HPDE6-E6E7 (cell line): ENCODE results near the gene KASH5.
"Not testable (repeated sequence)": the region's sequence is repeated elsewhere in the genome, so short reads cannot be mapped to it uniquely, and the experiment has no call there.

Experiments used
- DNase-seq: peaks from one replicate; pipeline ENCODE4 v3.0.0; 2011; ENCODE audit warnings: missing footprints; ENCODE audit errors: extremely low spot score

KASH5 gene

DNA sequence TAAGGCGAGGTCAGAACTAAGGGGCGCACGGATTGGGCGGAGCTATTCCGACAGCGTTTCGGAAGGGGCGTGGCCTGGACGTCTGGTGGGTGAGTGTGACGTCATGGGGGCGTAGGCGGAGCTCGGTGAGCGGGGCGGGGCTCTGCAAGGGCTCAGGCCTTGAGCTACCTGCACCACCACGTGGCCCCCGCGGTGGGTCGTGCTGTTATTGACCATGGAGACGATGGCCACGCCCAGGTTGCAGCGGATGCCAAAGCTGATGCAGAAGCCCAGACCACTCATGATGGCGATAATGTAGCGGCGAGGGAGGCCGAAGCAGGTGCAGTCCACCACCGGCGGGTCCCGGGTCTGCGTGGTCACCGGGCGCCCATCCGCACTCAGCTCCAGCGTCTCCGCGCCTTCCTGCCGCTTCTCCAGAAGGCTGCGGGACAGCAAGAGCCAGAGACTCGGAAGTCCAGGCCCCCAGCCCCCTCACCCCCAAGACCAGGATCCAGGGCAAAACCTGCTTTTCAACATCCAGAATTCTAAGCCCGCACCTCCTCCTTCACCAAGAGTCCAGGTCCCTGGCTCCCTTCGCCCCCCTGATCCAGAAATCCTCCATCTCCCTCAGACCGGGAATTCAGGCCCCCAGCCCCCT is 48.5 kb downstream of the KASH5 start:
- DNase-seq: no peak

DNA sequence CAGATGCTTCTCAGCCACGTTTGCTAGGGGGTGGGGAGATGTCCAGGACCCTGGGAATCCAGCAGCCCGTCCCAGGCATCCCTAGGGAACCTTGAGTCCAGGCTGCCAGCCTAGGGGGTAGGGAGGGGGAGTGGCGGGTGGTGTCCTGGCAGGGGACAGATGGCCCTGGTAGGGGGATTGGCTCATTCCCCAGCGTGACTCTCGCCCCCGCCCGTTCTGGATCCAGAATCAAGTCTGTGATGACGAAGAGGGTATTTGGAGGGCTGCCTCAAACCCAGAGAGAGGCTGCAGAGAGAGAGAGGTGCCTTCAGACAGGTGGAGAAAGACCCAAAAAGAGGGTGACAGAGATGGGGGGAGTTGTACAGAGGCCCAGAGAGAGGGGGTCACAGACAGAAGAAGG is 49.2 kb downstream of the KASH5 start:
- no peak for DNase-seq

DNA sequence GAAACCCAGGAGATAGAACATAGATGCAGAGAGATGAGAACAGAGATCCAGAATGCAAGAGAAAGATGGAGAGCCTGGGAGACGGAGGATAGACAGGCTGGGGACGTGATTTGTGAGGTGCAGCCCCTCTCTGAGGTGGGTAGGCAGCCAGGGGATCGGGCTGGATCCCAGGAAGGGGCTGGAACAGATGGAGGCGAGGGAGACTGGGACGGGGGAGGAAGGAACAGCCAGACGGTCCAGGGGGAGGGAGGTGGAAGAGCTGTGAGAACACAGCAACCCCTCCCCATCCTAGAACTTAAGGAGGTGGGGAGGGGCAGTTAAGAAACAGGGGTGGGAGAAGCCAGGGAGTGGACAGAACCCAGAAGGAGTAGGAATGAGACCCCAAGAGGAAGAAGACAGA is 50.2 kb downstream of the KASH5 start:
- DNase-seq: no peak

DNA sequence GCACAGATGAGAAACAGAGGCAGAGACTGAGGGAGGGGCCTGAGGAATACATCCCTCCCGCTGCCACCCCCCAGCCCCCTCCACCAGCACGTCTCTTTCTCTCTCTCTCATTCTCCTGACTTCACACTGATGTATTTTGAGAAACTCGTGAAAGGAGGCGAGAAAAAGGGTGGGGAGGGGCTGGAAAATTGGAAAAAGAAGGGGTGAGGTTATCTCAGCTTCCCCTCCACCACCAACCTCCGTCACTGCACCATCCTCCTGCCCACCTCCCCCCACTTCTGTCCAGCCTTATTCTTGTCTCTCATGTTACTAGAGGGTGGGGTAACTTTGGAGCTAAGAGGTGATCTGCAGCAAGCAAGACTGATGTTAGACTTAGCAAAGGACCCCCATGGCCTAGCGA is 51.8 kb downstream of the KASH5 start:
- DNase-seq: no peak

DNA sequence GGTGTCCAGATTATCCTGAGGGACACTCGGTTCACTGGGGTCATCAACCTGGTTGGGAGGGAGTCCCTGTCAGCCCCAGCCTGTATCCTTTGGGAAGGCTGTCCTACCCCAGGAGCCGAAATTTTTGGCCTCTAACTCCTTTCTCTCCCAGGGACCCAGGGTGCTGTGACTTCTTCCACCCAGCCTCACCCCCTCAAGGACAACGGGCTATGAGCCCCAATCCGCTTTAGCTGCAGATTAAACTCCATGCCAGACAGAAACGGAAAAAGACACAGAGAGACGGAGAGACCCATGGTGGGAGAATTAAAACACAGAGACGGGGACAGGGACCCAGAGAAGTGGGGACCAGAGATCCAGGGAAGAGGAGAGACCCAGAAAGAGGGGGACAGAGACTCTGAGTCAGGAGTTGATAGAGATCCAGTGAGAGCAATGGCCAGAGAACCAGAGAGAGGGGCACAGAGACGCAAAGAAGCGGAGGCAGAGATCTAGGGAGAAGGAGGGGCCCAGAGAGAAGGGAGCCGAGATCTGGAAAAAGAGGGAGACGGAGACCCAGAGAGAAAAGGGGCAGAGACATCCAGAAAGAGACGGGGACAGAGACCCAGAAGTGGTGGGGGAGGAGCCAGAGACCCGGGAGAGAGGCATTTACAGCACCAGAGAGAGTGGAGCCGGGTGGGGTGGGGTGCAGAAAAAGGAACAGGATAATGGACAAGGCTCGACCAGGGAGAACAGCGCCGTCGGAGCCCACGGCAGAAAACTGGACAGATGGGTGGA is 52.6 kb downstream of the KASH5 start:
- no peak for DNase-seq

DNA sequence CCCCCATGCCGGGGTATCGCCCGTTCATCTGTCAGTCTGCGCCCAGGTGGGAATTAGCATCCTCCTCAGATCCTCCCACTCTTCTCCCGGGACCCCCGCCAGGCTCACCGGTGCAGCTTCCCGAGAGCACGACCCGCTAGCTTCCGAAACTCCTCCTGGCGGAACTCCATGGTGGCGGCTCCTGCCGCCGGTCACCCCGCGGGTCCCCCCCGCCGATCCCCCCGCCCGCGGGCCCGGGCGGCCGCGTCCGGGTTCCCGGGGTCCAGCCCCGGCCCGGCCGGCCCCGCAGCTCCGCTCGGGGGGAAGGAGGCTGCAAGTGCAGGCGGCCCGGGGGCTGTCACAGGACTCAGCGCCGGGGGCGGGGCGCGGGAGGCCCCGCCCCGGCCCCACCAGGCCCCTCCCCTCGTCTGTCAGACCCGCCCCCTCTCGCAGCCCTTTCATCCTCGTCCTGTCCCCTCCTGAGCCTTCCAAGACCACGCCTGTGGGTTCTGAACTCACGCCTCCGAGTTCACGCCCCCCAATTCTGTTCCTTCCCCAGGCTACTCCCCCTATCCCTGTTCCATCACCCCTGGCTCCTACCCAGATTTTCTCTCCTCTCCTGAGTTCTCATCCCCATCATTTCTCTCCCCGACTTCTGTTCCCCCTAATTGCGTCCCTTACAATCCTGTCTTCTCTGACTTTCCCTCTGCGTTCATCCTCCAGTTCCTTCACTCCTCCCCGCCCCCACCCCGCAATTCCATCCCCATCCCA is 53.3 kb downstream of the KASH5 start, which contains the start of gene SLC17A7:
Gene SLC17A7, minus strand, starts transcription at position 318 of the 750 bp plus-strand sequence. Its CDS starts 148 bp downstream, at position 170.
- DNase-seq: no peak

DNA sequence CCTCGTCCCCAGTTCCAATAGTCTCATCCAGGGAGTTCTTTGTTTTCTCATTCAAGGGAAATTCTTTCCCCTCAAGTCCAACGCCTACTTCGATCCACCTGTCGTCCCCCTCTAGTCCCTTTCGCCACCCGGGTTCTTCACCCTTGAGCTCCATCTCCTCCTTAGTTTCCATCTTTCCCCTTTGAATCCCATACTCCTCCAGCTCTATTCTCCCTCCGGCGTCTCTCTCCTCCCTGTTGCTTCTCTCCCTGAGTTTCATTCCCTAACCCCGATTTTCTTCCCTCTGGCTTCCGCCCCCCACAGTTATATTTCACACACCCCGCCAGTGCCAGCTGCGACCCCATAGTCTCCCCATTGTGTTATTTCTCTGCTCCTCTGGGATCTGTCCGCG is 53.9 kb downstream of the KASH5 start:
- no peak for DNase-seq

DNA sequence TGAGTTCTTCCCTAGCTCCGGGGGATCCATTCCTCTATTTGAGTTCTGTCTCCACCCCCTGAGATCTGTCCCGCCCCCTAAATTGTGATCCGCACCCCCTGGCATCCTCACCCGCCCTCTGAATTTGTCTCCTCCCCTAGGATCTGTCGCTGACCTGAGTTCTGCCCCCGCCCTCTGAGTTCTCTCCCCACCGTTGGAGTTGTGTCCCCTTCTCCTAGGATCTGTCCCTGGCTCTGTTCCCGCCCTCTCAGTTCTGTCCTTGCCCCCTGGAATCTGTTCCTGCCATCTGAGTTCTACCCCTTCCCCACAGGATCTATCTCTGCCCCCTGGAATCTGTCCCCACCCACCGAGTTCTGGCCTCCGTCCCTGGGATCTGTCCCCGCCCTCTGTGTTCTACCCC is 54.3 kb downstream of the KASH5 start:
- no peak for DNase-seq

DNA sequence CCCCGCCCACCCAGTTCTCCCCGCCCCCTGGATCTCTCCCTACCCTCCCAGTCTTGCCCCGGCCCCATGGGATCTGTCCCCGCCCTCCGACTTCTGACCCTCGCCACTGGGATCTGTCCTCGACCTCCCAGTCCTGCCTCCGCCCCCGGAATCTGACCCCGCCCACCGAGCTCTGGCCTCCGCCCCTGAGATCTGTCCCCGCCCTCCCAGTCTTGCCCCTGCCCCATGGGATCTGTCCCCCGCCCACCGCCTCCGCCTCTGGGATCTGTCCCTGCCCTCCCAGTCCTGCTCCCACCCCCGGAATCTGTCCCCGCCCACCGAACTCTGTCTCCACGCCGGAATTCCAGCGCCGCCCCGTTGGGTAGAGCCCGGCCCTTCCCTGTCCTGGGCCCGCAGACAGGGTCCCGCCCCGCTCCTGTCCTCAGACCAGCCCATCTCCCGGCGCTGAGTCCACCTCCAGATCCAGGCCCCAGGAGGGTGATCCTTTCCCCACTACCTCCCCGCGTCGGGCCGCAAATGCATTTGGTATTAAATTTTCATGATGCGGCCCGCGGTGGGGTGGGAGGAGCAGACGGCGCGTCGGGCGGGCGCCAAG is 54.8 kb downstream of the KASH5 start:
- DNase-seq: peak; percentile 78

DNA sequence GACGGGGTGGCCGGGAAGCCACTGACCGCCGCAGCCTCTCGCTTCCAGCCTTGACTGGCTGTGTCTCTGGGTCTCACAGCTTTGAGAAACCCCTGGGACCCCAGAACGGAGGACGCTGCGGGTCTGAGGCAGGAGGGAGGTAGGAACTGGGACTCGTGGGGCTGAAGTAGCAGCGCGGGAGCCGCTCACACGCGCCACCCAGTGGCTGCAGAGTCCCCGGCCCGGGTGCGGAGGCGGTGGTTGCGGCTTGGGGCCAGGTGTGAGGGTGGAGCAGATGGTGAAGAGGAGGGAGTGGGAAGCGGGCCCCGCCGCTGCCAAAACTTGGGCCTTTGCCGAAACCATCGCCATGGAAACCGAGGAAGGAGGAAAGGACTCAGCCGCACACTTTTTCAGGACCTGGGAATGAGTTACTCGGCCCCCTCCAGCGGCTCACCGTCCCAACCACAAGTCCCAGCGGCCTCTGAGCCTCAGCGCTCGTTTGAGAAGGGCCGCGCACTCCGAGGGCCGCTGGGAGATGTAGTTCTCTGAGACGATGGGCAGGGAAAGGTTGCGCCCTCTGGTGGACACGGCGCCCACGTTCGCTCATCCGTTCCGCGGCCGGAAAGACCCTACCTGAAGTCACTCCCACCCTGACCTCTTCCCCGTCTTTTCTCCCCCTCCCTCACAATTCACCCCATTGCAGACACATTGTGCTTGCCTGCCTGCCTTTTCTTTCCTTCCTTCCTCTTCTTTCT is 55.5 kb downstream of the KASH5 start:
- DNase-seq: peak; percentile 90

DNA sequence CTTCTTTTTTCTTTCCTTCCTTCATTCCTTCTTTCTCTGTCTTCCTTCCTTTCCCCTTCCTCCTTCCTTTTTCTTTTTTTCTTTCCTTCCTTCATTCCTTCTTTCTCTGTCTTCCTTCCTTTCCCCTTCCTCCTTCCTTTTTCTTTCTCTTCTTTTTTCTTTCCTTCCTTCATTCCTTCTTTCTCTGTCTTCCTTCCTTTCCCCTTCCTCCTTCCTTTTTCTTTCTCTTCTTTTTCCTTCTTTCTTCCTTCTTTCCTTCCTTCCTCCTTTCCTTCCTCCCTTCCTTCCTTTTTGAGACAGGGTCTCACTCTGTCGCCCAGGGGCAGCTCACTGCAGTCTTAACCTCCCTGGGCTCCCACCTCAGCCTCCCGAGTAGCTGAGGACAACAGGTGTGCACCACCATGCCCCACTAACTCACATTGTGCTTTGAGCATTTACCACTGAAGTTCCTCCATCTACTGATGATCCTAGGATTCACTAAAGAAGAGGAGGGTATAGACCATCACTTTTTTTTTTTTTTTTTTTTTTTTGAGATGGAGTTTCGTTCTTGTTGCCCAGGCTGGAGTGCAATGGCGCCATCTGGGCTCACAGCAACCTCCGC is 56.2 kb downstream of the KASH5 start:
- DNase-seq: not testable (repeated sequence)

DNA sequence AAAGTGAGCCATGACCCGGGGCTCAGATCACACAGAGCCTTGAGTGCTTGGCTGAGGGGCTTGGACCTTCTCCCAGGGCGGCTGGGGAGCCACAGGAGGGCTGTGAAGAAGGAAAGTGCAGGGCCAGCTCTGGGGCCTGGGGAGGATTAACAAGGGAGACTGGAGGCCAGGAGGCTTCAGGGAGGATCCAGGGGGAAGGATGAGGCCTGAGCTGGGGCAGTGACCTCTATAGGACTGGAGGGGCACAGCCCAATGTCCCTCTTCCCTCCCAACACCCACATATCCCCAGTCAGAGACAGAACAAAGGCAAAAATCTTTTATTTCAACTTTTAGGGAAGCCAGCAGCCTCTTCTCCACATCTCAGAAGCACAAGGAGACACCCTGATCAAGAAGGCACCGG is 57.9 kb downstream of the KASH5 start:
- no peak for DNase-seq

DNA sequence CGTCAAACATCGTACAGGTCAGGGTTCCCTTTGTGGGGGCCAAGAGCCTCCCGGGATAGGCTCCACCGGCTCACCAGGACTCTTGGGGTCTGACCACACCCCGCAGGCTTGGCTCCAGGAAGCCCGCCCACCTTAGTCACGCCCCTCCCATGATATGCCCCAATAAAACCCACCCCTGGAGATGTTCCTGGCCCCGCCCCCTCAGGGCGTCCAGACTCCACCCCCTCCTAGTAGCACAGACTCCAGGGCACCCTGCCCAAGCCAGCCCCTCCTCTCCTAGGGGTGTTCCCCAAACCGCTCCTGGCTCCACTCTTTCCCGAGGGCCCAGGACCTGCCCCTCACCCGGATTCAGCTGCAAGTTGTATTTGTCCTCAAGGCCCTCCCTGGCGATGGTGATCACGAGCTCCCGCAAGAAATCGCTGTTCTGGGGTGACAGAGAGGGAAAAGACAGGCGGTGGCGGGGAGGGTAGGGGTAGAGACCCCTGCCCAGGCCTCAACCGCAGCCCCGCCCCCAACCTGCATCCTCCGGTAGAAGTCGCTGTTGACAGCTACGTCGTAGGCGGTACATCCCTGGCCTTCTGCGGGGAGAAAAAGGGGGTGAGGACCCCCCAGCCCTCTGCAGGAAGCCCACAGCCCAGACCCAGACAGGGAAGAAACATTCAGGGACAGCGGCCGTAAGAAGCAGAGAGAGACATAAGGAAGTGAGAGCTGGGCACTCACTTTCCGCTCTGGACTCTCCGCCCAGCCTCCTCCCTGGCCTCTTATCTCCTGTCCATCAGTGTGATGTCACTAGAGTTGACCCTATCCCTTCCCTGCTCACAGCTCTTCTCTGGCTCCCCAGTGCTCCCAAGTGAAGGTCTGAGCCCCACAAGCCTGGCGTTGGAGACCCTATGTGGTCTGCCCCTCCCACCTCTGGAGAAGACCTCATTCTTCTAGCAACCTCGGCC is 59.7 kb downstream of the KASH5 start:
- no peak for DNase-seq

DNA sequence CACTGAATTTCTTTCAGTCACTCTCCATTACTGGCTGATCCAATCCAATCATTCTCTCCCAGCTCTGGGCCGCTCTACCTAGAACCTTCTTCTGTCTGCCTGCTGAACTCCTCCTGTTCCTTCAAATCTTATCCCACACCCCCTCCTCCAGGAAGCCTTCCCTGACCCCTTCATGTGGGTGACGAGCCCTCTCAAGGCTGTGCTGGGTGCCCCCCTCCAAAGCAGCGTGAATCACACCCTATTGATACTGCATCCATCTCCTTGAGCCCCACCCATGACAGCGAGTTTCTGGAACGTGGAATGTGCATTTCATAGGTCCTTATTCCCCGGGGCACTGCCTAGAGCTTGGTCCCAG is 60.4 kb downstream of the KASH5 start:
- no peak for DNase-seq

DNA sequence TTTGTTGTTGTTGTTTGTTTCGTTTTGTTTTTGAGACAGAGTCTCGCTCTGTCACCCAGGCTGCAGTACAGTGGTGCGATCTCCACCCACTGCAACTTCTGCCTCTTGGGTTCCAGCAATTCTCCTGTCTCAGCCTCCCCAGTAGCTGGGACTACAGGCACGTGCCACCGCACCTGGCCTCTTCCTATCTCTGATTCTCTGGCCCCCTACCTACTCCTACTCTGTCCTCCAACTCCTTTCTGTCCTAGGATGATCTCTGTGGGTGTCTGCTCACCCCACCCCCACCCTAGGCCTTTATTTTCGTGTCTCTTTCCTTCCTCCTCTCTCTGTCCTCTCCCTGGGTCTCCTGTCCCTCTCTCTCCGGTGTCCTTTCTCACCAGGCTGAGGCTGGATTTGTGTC is 62.4 kb downstream of the KASH5 start:
- DNase-seq: no peak

DNA sequence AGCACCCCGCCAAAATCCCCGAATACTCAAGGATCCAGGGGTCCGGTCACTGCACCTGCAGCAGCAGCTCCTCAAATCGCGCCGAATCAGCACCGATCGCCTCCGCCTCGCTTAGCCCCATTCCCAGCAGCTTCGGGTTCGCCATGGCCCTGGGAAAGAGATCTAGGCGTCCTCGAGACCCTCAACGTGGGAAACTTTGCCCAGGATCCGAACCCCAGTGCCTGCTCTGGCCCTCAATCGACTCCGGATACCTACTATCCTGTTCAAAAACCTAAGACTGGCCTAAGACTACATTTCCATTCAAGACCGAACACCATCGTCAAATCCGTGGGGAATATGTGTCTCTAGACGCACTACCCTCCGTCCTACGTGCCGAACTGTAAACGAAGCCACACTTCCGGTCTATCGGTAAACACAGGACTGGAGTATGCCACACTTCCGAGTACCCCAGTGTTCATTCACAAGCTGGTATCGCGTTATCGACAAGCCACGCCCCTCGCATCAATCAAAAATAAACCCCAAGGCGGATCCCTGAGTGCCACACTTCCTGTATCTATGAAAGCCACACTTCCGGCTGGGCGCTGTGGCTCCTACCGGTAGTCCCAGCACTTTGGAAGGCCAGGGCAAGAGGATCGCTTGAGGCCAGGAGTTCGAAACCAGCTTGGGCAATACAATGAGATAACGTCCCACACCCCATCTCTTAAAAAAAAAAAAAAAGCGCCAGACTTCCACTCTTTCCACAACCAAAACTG is 63.6 kb downstream of the KASH5 start, which contains the start of gene PIH1D1:
Gene PIH1D1, minus strand, starts transcription at position 385 of the 752 bp plus-strand sequence. Its CDS starts 240 bp downstream, at position 145.
- peak; percentile 94 for DNase-seq

DNA sequence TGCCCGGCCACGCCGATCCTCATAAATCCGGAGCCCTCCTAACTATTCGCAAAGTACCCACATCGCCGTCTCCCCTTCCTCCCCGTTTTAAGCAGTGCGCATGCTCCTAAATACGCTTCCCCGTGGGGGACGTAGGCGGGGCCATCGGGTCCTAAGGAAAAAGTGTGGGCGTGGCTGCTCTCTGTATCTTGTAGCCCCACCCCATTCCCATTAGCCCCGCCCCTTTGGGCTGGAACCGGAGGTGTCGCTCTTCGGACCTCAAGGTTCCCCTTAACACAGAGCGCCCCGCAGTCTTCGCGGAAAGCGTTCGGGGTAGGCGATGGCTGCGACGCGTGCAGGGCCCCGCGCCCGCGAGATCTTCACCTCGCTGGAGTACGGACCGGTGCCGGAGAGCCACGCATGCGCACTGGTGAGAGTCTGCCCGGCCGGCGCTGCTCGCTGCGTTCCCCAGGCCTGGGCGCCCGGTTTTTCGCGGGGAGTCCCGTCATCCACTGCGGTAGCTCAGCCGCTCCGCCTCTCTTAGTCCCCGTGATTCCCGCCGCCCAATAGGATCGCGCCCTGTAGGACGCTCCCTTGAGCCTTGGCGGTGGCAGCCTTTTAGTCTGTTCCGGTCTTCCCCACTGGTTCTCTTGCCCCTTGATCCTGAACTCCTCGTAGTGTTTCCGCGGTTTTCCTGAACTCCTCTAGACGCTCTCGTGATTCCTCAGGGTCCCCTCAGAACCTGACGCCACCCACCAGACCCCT is 65.1 kb downstream of the KASH5 start, which contains the start of gene ALDH16A1:
Gene ALDH16A1, plus strand, starts transcription at position 213 of the 744 bp plus-strand sequence. Its CDS starts 107 bp downstream, at position 320.
- DNase-seq: peak; percentile 97

DNA sequence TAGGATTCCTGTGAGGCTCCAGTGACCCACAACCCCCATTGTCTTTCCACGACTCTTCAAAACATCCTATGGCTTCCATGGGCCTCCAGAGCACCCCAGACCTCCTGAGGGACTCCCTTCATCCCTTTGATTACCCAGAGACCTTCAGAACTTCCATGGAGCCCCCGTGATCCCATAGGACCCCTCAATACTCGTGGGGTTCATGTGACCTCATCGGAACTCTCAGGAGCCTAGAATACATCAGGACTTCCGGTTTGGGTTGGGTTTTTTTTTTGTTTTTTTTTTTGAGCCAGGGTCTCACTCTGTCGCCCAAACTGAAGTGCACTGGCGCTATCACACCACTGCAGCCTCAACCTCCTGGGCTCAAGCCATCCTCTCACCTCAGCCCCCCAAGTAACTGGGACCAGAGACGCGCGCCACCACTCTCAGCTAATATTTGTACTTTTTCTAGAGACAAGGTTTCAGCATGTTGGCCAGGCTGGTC is 65.8 kb downstream of the KASH5 start:
- DNase-seq: no peak
